Large intestine (tissue), 12 donors: ENCODE measurements around the gene SPEF2. TPM values are rescaled to one million over a fixed set of nuclear protein-coding genes. Genes with fewer than 3 reads are reported as not detected.

Experiments
- DNase-seq, 2 donors: peaks; one replicate each; pipeline versions ENCODE4 v3.0.0 to v3.0.0-alpha.2; 2013
- H3K27ac ChIP-seq: one replicate; pipeline ENCODE4 v1.5.1; 2013; ENCODE audit warnings: low read length
- H3K27me3 ChIP-seq: 2 replicates; pipeline ENCODE4 v1.6.1; 2013; ENCODE audit warnings: low read length; ENCODE audit not compliant: control insufficient read depth, insufficient read depth
- H3K36me3 ChIP-seq: 2 replicates; pipeline ENCODE4 v1.6.1; 2013; ENCODE audit warnings: low read length; ENCODE audit not compliant: control insufficient read depth, insufficient read depth
- H3K4me1 ChIP-seq: one replicate; pipeline ENCODE4 v1.6.1; 2013; ENCODE audit warnings: low read length; ENCODE audit not compliant: control insufficient read depth, insufficient read depth
- H3K4me3 ChIP-seq: one replicate; pipeline ENCODE4 v1.5.1; 2013; ENCODE audit warnings: low read length
- H3K9me3 ChIP-seq: one replicate; pipeline ENCODE4 v1.6.1; 2013; ENCODE audit warnings: mild to moderate bottlenecking, low read depth, low read length, moderate library complexity; ENCODE audit not compliant: control insufficient read depth
- WGBS: methylation state at CpG from one replicate; pipeline ENCODE4 v1.1.5; 2013; ENCODE audit warnings: low lambda C conversion rate; ENCODE audit not compliant: insufficient coverage; 5-methylcytosine and 5-hydroxymethylcytosine counted together
- long read RNA-seq, 11 donors: transcript quantifications; one replicate each; lab custom pipeline, GENCODE V29; 2026
- polyA plus RNA-seq: library from polyadenylated mRNA; unstranded; fragments of 120-200 nt; gene quantifications from one replicate; pipeline ENCODE4 v1.2.1, GENCODE V29; 2013

Gene SPEF2, protein sequence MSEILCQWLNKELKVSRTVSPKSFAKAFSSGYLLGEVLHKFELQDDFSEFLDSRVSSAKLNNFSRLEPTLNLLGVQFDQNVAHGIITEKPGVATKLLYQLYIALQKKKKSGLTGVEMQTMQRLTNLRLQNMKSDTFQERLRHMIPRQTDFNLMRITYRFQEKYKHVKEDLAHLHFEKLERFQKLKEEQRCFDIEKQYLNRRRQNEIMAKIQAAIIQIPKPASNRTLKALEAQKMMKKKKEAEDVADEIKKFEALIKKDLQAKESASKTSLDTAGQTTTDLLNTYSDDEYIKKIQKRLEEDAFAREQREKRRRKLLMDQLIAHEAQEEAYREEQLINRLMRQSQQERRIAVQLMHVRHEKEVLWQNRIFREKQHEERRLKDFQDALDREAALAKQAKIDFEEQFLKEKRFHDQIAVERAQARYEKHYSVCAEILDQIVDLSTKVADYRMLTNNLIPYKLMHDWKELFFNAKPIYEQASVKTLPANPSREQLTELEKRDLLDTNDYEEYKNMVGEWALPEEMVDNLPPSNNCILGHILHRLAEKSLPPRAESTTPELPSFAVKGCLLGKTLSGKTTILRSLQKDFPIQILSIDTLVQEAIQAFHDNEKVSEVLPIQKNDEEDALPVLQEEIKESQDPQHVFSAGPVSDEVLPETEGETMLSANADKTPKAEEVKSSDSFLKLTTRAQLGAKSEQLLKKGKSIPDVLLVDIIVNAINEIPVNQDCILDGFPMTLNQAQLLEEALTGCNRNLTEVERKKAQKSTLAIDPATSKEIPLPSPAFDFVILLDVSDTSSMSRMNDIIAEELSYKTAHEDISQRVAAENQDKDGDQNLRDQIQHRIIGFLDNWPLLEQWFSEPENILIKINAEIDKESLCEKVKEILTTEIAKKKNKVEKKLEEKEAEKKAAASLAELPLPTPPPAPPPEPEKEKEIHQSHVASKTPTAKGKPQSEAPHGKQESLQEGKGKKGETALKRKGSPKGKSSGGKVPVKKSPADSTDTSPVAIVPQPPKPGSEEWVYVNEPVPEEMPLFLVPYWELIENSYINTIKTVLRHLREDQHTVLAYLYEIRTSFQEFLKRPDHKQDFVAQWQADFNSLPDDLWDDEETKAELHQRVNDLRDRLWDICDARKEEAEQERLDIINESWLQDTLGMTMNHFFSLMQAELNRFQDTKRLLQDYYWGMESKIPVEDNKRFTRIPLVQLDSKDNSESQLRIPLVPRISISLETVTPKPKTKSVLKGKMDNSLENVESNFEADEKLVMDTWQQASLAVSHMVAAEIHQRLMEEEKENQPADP (N-terminal part only)
- polyA plus RNA-seq, result 17.3 TPM
- long read RNA-seq, donor 1, partial matches to known transcripts, result 0 of 2 reads
- long read RNA-seq, donor 1, other reads (novel, unspliced or antisense), result 0 of 2 reads
- long read RNA-seq, donor 2, partial matches to known transcripts, result 0 of 4 reads
- long read RNA-seq, donor 2, other reads (novel, unspliced or antisense), result 0 of 4 reads
- long read RNA-seq, donor 3, partial matches to known transcripts, result 0 of 1 reads
- long read RNA-seq, donor 3, other reads (novel, unspliced or antisense), result 0 of 1 reads
- long read RNA-seq, donor 4, partial matches to known transcripts, result 0 of 1 reads
- long read RNA-seq, donor 4, other reads (novel, unspliced or antisense), result 0 of 1 reads
- long read RNA-seq, donor 5, partial matches to known transcripts, result 0 of 1 reads
- long read RNA-seq, donor 5, other reads (novel, unspliced or antisense), result 0 of 1 reads
- long read RNA-seq, donor 6, result 0 reads
- long read RNA-seq, donor 7, result 0 reads
- long read RNA-seq, donor 8, partial matches to known transcripts, result 0 of 5 reads
- long read RNA-seq, donor 8, other reads (novel, unspliced or antisense), result 0 of 5 reads
- long read RNA-seq, donor 9, partial matches to known transcripts, result 0 of 4 reads
- long read RNA-seq, donor 9, other reads (novel, unspliced or antisense), result 0 of 4 reads
- long read RNA-seq, donor 10, partial matches to known transcripts, result 0 of 1 reads
- long read RNA-seq, donor 10, other reads (novel, unspliced or antisense), result 0 of 1 reads
- long read RNA-seq, donor 11, partial matches to known transcripts, result 0 of 1 reads
- long read RNA-seq, donor 11, other reads (novel, unspliced or antisense), result 0 of 1 reads

DNA sequence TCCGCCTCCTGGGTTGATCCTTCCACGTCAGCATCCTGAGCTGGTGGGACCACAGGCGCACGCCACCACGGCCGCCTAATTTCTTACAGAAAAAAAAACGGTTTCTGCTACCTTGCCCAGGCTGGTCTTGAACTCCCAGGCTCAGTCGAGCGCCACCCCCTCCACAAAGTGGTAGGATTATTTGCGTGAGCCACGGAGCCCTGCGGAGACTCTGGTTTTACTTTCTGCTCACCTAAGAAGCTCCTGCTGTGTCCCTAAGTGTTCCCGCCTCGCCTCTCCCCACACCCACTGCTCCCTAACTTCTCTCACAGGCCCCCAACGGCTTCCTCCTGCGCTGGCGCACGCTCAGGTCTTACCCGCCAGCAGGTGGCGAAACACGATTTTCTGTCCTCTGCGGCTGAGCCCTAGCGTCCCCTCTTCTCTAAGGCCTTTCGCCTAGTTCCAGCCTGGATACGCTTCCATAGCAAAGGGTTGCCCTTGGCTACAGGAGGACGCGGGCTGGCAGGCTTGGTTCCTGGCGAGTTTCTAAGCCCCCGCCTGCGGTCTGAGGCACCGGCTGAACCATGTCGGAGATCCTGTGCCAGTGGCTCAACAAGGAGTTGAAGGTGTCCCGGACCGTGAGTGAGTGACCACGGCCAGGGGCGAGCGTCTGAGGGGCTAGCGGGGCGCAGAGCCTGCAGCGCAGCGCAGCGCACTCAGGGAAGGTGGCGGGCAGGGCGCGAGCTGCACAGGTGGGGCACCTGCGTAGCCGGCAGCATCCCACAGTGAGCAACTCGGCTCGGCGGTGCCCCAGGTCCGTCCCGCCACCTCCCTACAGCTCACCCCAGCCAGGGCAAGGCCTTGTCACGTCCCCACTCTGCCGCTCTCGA, at the start of gene SPEF2:
SPEF2 (plus strand) TSS at position 429 of the 869 bp plus-strand sequence; CDS start at position 564, 135 bp downstream.
- Histone ChIP-seq H3K4me3 (peak within 1 kb of the TSS; percentile 88), H3K36me3 (no peaks in the 10 kb centered on the region), H3K4me1 (peaks cover 6% of the 10 kb centered on the region), H3K9me3 (no peaks in the 10 kb centered on the region), H3K27ac (peak within 1 kb of the TSS; percentile 61), H3K27me3 (no peaks in the 10 kb centered on the region)
- peak; percentile 90 to 94 for DNase-seq
- WGBS, result no CpG with 5 or more reads among the region's 55 CpGs

DNA sequence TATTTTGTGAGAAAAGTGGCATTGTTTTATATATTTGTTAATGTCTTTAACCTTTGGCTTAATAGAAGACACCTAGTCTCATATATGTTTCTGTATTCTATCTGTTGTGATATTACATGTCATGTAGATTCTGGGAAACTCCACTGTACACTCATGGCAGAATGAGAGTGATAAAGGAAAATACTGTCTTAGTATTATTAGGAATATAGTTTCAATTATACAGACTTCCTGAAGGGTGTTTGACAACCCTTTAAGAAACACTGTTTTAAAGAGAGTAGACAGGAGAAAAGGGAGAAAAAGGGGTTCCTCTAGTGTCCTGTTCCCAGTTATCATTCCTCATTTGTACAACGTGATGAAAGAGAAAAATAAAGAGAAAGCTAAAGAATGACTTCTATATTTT, 42.1 kb upstream of the SPEF2 start:
- Histone ChIP-seq H3K27ac (no peak overlapping the region), H3K4me1 (no peaks in the 10 kb centered on the region), H3K36me3 (no peaks in the 10 kb centered on the region), H3K4me3 (no peak overlapping the region), H3K27me3 (no peaks in the 10 kb centered on the region), H3K9me3 (no peaks in the 10 kb centered on the region)
- WGBS, result 25% methylated on average over 1 of the region's 1 CpG
- no peak for DNase-seq

DNA sequence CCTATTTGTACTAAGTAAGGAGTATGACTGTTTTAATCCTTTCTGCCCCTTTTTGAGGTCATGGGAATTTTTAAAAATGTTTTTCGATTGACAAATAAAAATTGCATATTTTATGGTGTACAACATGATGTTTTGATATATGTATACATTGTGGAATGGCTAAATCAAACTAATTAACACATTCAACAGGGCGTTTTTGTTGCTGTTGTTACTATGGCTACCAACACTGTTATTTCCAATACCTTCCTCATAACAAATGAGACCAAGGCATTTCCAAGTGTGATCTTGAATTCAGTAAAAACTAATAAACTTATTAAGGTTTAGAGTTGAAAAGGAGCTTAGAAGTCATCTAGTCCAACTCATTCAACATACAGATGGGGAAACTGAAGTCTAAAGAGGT, 30.2 kb upstream of the SPEF2 start:
- 33% methylated on average over 1 of the region's 2 CpGs for WGBS
- H3K4me1 ChIP-seq, result no peaks in the 10 kb centered on the region
- no peak overlapping the region for H3K27ac ChIP-seq
- H3K4me3 ChIP-seq, result no peak overlapping the region
- no peaks in the 10 kb centered on the region for H3K9me3 ChIP-seq
- no peak for DNase-seq
- no peaks in the 10 kb centered on the region for H3K27me3 ChIP-seq
- H3K36me3 ChIP-seq, result no peaks in the 10 kb centered on the region

DNA sequence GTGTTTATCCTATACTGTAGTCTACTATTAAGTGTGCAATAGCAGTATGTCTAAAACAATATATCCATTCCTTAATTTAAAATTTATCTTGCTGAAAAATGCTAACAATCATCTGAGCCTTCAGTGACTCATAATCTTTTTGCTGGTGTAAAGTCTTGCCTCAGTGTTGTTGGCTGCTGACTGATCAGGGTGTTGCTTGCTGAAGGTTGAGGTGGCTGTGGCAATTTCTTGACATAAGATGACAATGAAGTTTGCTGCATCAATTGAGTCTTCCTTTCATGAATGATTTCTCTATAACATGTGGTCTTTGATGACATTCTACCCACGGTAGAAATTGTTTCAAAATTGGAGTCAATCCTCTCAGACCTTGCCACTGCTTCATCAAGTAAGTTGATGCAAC, 24.3 kb upstream of the SPEF2 start:
- Histone ChIP-seq H3K27ac (no peak overlapping the region), H3K4me3 (no peak overlapping the region), H3K4me1 (no peaks in the 10 kb centered on the region), H3K36me3 (no peaks in the 10 kb centered on the region), H3K27me3 (no peaks in the 10 kb centered on the region), H3K9me3 (no peaks in the 10 kb centered on the region)
- no CpG with 5 or more reads among the region's 1 CpG for WGBS
- no peak for DNase-seq

DNA sequence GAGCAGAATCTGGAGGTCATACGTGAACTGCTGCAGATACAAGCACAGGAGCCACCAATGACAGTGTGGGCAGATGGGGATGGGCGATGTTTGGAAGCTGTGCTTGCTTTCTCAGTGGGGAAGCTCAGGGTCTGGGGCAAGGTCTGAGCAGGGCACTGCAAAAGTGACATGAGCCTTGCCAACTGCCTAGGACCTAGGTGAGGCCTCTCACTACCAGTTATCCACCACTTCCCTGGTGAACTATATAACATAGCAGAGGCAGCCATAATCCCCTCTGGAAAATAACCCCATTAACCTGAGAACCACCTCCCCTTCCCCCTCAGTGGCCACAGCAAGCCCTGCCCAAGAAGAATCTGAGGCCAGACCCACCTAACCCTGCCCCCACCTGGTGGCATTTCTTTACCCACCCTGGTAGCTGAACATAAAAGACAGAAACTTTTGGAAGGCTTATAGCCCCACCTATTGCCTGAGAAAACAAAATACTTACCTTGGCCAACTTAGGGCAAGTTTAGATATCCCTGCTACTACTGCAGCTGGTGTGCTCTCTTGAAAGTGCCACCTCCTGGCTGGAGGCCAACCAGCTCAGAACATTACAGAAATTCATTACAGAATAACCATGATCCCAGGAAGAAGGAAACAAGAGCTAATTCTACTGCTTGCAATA, 18.8 kb upstream of the SPEF2 start:
- peak in 1 of 2 donors; percentile 3 for DNase-seq
- Histone ChIP-seq H3K4me3 (no peak overlapping the region), H3K4me1 (no peaks in the 10 kb centered on the region), H3K27me3 (no peaks in the 10 kb centered on the region), H3K36me3 (no peaks in the 10 kb centered on the region), H3K27ac (no peak overlapping the region), H3K9me3 (no peaks in the 10 kb centered on the region)
- no CpG with 5 or more reads among the region's 2 CpGs for WGBS

DNA sequence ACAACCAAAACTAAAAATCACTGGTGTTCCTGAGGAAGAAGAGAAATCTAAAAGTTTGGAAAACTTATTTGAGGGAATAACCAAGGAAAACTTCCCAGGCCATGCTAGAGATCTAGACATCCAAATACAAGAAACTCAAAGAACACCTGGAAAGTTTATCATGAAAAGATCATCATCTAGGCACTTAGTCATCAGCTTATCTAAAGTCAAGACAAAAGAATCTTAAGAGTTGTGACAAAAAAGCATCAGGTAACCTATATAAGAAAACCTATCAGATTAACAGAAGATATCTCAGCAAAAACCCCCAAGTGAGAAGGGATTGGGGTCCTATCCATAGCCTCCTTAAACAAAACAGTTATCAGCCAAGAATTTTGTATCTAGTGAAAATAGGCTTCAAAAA, 17.1 kb upstream of the SPEF2 start:
- Histone ChIP-seq H3K27me3 (no peaks in the 10 kb centered on the region), H3K36me3 (no peaks in the 10 kb centered on the region), H3K4me3 (no peak overlapping the region), H3K9me3 (no peaks in the 10 kb centered on the region), H3K4me1 (no peaks in the 10 kb centered on the region), H3K27ac (no peak overlapping the region)
- DNase-seq, result no peak

DNA sequence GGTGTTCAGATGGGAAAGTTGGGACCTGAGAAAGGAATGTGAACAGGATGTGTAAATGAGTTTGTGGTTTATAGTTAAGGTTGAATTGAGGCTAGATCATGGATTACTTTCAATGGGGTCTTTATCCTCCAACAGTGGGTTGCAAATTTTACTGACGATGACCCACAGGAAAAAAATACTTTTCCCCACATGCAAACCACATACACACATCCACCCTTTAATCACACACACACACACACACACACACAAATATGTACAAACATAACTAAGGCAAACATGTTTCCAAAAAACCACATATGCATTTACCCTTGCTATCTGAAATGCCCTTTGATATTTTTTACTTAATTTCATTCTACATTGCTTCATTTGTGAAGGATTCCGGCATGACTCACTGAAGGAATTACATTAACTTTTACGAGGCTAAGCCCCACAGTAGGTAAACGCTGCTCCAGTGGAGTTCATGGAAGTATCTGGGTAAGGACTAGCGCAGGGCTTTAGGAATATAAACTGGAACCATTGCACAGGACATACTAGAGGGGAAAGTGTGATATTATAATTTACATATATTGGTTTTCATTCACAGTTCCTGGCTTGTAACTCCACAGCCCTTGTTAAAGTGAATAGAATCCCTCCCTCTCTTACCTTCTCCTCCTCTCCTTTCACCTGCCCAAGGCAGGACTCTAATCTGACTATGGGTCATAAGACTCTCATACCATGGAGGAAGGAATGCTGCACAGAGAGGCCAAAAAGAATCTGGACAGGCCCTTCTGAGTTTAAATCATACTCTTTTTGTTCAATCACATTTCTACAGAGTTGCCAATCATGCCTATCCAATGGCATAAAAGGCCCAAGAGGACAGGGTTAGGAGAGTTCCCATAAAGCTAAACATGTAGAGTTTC, 8.5 kb upstream of the SPEF2 start:
- Histone ChIP-seq H3K27ac (no peak overlapping the region), H3K36me3 (no peaks in the 10 kb centered on the region), H3K27me3 (no peaks in the 10 kb centered on the region), H3K9me3 (no peaks in the 10 kb centered on the region), H3K4me1 (no peaks in the 10 kb centered on the region), H3K4me3 (no peak overlapping the region)
- 80% methylated on average over 1 of the region's 5 CpGs for WGBS
- DNase-seq, result peak in 1 of 2 donors; percentile 28

DNA sequence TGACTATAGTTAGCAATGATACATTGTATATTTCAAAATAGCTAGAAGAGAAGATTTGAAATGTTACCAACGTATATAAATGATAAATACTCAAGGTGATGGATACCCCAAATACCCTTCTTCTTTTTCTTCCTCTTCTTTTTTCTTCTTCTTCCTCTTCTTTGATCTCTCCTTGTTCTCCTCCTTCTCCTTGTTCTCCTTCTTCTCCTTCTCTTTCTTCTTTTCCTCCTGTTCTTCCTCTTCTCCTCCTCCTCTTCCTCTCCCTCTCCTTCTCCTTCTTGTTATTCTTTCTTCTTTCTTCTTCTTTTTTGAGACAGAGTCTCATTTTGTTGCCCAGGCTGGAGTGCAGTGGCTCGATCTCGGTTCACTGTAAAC, 616 bp upstream of the SPEF2 start:
- H3K9me3 ChIP-seq, result no peaks in the 10 kb centered on the region
- H3K36me3 ChIP-seq, result no peaks in the 10 kb centered on the region
- H3K27me3 ChIP-seq, result no peaks in the 10 kb centered on the region
- peak overlapping the region; percentile 88 for H3K4me3 ChIP-seq
- WGBS, result 100% methylated on average over 1 of the region's 3 CpGs
- H3K4me1 ChIP-seq, result peaks cover 6% of the 10 kb centered on the region
- DNase-seq, result no peak
- H3K27ac ChIP-seq, result no peak overlapping the region
